Measurements from ENCODE around the gene NUDT5.

The NUDT5 gene

DNA sequence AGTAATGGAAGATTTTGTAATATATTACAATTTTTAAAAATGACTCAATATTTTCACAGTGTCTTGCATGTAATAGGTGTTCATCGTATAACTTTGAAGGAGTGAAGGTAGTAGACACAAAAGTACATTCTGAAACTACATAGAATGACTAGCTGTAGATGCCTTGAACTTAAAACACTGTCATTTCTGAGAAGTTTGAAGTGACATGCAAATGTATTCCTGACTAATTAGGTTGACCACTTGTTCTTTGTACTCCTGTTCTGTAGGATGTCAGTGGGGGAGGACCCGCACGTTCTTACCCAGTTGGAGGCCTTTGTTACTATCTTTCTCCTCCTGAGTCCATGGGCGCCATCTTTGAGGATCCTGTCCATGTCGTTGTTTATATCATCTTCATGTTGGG lies 35.0 kb downstream of the NUDT5 start:
- no peak for DNase-seq

- no peak for DNase-seq
Measured at GRCh38 chr10:12158111-12158510, 37.6 kb downstream of the NUDT5 start.

DNA sequence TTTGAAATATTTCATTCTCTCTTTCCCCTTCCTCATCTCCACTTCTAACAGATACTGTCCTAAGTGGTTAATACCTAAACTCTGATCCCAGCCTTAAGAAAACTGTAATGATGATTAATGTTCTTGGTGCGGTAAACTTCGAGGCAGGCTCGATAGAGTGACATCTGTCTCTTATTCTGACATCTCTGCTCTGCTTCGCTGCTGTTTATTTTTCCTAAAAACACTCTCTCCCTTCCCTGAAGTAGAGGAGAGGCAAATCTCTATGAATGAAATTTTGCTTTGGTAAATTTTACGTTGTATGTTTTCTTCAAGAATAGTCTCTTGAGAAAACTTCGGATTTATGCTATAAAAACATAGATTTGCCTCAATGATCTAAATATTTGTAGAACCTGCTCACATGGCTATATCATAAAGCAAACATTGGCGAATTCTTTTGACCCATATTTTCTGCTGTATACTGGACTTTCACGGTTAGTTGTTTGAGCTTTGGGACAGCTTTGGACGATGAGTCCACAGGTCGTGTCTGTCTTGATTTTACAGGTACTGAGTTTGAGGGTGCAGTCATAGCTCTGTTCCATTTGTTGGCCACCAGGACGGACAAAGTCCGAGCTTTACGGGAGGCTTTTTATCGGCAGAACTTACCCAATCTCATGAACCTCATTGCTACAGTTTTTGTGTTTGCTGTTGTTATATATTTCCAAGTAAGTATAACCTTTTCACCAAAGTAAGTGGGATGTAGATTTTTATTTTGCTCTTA lies 39.1 kb downstream of the NUDT5 start:
- no peak for DNase-seq

GRCh38 chr10:12154516-12154915 lies 41.2 kb downstream of the NUDT5 start:
- DNase-seq, result no peak

- DNase-seq, result no peak
Measured at GRCh38 chr10:12150163-12150562, 45.5 kb downstream of the NUDT5 start.

DNA sequence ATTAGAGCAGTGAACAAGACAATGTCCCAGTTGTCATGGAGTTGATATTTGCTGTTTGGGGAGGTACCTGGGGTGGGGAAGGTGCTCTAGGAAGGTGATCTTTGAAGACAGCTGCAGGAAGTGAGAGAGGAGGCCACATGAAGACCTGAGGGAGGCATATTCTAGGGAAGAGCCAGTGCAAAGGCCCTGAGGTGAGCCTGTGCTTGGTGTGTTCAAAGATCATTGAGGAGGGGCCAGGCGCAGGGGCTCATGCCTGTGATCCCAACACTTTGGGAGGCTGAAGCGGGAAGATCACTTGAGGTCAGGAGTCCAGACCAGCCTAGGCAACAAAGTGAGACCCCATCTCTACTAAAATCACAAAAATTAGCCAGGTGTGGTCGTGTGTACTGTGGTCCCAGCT lies 51.2 kb downstream of the NUDT5 start:
- no peak for DNase-seq

- no peak for DNase-seq
Measured at GRCh38 chr10:12140038-12140437, 55.7 kb downstream of the NUDT5 start.

DNA sequence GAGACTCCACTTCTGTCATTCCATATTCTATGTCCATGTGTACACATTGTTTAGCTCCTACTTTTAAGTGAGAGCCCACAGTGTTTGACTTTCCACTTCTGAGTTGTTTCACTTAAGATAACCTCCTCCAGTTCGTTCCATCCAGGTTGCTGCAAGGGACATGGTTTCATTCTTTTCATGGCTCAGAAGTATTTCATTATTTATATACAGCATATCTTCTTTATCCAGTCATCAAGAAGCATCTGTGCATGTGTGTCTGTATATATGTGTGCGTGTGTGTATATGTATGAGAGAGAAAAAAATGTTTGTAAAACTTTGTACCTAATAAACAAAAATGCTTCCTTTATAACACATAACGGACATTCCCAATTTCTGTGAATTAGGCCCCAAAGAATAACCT lies 60.1 kb downstream of the NUDT5 start:
- no peak for DNase-seq

- peak; percentile 2 for DNase-seq
Measured at GRCh38 chr10:12130237-12130872, 65.3 kb downstream of the NUDT5 start.

DNA sequence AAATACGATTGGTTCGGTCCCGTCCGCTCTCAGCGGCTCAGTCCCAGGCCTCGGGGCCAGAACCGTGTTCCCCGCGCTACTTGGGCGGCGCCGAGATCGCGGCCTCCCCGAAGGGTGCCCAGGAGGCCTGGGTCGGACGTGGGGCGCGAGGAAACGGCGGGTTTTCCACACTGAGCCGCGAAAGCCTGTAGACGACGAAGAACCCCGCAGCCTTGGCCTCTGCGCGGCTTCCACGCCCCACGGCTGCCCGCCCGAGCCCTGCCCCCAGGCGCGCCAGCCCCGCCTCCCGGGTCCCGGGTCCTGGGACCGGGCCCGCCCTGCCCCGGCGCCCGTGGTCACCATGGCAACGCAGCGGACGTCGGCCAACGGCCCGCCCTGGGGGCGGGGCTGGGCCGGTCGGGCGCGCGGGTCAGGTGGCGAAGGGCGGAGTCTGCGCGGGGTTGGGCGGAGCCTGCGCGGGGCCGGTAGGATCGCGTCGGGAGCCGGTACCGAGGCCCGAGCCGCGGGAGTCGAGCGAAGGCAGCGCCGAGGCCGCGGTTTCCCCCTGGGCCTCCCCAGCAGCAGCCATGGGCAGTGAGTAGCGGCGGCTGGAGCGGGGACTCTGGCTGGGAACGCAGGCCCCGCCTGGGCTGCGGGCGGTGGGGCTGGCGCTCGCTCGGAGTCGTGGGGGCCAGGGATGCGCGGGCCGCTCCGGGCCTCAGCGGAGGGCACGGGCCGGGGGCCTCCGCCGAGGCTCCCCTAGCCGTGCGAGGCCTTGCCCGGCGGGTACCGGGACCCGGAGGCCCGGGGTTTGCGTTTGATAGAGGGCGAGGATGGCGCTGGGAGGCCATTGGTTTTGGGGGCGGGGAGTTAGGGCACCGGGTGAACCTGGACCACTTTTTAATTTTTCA lies 66.2 kb downstream of the NUDT5 start, which contains the start of gene SEC61A2:
Gene SEC61A2, plus strand, starts transcription at position 456 of the 890 bp plus-strand sequence. Its CDS starts 111 bp downstream, at position 567.
- peak; percentile 60 for DNase-seq

- no peak for DNase-seq
Measured at GRCh38 chr10:12121673-12122072, 74.0 kb downstream of the NUDT5 start.
